Superior temporal gyrus (tissue), 1 donor: ENCODE measurements around the gene SERPINE1.
"Not testable (repeated sequence)": the region's sequence is repeated elsewhere in the genome, so short reads cannot be mapped to it uniquely, and the experiment has no call there.

Experiments used
- DNase-seq: peaks from one replicate; pipeline ENCODE4 v3.0.0-alpha.2; 2016; ENCODE audit errors: extremely low spot score

Gene SERPINE1

DNA sequence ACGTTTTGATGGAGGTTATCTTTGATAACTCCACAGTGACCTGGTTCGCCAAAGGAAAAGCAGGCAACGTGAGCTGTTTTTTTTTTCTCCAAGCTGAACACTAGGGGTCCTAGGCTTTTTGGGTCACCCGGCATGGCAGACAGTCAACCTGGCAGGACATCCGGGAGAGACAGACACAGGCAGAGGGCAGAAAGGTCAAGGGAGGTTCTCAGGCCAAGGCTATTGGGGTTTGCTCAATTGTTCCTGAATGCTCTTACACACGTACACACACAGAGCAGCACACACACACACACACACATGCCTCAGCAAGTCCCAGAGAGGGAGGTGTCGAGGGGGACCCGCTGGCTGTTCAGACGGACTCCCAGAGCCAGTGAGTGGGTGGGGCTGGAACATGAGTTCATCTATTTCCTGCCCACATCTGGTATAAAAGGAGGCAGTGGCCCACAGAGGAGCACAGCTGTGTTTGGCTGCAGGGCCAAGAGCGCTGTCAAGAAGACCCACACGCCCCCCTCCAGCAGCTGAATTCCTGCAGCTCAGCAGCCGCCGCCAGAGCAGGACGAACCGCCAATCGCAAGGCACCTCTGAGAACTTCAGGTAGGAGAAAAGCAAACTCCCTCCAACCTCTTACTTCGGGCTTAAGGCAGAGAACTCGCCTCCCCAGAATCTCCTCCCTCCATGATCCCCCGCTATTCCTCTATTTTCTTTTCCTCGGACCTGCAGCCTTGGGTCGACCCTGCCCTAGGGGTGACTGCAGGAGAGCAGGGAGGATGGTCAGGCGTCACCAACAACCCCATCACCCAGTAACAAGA is at the start of gene SERPINE1:
SERPINE1 (plus strand) TSS at position 454 of the 809 bp plus-strand sequence. CDS start 1,290 bp downstream, outside the sequence.
- DNase-seq = peak; percentile 17

DNA sequence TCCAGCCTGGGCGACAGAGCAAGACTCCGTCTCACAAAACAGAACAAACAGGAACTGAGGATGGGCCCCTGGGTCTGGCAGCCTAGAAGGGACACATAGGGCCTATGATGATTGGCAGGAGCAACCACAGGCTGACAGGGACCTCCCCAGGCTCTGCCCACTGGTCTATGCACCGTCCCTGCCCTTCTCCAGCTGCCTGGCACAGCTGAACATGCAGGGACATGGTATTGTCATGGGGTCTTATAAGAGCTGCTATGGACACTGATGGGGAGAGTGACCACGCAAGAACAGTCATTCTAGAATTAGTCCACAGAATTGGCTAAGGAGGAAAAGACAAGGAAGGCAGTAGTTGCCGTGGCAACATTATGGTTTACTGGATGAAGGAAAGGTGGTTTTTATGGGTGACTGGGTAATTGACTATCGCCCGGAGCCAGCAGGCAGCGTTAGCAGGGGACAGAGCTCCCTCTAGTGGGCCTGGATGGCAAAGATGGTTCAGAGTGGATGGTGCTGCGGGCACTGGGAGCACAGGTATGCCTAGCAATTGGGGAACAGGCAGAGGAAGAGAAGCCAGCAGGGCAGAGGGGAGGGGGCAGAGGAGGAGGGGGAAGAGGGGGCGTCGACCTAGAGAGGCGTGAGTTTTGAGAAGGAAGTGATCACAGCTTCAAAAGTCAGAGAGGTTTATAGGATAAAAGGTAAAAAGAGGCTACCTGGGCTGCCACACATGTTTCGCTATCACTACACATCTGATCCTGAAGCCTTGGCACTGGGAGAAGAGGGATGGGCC is 49.4 kb upstream of the SERPINE1 start:
- DNase-seq = peak; percentile 87

DNA sequence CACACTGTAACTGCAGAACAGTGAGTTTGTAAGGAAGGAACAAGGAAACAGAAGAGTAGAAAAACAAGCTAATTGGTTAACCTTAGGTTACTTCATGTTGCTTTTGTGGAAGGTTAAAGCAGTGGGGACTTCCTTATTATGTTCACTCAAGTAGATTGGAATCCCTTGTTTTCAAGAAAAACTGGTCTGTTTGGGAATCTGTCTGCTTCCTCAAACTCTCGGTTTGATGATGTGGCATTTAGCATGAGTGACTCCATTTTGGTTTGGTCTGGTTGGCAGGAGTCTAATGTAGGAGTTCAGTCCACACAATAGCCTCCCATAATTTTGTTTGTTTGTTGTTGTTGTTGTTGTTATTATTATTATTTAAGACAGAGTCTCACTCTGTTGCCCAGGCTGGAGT is 45.5 kb upstream of the SERPINE1 start:
- no peak for DNase-seq

GRCh38 chr7:101084865-101085161 is 42.1 kb upstream of the SERPINE1 start:
- no peak for DNase-seq

- peak; percentile 44 for DNase-seq
These were observed 41.5 kb upstream of the SERPINE1 start, which contains the start of gene TRIM56 for GRCh38 chr7:101085162-101085964. Gene TRIM56, plus strand, starts transcription at chr7:101085481. Its CDS starts 1,832 bp downstream, at chr7:101087313.

DNA sequence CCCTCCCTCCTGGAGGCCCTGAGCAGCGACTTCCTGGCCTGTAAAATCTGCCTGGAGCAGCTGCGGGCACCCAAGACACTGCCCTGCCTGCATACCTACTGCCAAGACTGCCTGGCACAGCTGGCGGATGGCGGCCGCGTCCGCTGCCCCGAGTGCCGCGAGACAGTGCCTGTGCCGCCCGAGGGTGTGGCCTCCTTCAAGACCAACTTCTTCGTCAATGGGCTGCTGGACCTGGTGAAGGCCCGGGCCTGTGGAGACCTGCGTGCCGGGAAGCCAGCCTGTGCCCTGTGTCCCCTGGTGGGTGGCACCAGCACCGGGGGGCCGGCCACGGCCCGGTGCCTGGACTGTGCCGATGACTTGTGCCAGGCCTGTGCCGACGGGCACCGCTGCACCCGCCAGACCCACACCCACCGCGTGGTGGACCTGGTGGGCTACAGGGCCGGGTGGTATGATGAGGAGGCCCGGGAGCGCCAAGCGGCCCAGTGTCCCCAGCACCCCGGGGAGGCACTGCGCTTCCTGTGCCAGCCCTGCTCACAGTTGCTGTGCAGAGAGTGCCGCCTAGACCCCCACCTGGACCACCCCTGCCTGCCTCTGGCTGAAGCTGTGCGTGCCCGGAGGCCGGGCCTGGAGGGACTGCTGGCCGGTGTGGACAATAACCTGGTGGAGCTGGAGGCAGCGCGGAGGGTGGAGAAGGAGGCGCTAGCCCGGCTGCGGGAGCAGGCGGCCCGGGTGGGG is 39.4 kb upstream of the SERPINE1 start:
- DNase-seq = no peak

DNA sequence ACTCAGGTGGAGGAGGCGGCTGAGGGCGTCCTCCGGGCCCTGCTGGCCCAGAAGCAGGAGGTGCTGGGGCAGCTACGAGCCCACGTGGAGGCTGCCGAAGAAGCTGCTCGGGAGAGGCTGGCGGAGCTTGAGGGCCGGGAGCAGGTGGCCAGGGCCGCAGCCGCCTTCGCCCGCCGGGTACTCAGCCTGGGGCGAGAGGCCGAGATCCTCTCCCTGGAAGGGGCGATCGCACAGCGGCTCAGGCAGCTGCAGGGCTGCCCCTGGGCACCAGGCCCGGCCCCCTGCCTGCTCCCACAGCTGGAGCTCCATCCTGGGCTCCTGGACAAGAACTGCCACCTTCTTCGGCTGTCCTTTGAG is 38.9 kb upstream of the SERPINE1 start:
- DNase-seq = no peak

- no peak for DNase-seq
These were observed 37.9 kb upstream of the SERPINE1 start for GRCh38 chr7:101088858-101089529.

DNA sequence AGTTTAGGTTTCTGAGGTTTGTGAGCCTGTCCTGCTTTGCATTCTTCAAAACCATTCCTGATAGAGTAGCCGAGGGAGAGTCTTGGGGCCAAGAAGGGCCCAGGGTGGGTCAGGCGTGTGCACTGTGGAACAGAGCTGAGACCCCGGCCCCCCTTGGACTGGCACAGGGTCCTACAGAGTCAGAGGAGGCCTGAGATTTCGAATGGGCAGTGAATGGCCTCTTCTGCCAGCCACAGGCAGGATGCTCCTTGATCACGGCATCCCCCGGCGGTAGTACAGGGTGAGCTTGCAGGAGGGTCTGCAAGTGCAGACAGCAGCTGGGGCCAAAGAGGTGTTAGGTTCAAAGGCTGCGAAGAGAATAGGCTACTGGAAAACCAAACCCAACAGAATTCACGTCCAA is 37.0 kb upstream of the SERPINE1 start:
- DNase-seq = no peak

DNA sequence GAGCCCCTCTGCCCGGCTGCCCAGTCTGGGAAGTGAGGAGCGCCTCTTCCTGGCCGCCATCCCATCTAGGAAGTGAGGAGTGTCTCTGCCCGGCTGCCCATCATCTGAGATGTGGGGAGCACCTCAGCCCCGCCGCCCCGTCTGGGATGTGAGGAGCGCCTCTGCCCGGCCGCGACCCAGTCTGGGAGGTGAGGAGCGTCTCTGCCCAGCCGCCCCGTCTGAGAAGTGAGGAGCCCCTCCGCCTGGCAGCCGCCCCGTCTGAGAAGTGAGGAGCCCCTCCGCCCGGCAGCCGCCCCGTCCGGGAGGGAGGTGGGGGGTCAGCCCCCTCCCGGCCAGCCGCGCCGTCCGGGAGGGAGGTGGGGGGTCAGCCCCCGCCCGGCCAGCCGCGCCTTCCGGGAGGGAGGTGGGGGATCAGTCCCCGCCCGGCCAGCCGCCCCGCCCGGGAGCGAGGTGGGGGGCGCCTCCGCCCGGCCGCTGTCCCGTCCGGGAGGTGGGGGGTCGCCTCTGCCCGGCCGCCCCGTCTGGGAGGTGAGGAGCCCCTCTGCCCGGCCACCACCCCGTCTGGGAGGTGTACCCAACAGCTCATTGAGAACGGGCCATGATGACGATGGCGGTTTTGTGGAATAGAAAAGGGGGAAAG is 34.5 kb upstream of the SERPINE1 start:
- not testable (repeated sequence) for DNase-seq

- no peak for DNase-seq
These were observed 33.0 kb upstream of the SERPINE1 start for GRCh38 chr7:101093906-101094305.

GRCh38 chr7:101094376-101094775 is 32.5 kb upstream of the SERPINE1 start:
- no peak for DNase-seq

DNA sequence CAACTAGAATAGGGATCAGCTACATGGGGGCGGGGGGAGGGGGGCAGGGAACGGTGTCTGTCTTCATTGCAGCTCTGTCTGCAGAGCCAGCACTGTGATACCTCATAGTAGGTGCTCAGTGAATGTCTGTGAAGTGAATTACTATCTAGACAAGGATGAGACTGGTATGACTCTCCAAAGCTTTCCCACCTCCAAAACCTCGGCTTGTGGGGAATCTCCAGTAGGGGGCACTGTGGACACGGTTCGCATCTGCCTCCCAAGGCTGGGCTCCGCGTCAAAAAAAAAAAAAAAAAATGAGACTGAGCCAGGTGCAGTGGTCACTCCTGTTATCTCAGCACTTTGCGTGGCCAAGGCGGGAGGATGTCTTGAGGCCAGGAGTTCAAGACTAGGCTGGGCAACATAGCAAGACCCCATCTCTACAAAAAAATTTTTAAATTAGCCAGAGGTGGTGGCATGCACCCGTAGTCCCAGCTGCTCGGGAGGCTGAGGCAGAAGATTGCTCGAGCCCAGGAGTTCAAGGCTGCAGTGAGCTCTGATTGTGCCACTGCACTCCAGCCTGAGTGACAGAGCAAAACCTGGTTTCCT is 32.0 kb upstream of the SERPINE1 start:
- DNase-seq = peak; percentile 42

DNA sequence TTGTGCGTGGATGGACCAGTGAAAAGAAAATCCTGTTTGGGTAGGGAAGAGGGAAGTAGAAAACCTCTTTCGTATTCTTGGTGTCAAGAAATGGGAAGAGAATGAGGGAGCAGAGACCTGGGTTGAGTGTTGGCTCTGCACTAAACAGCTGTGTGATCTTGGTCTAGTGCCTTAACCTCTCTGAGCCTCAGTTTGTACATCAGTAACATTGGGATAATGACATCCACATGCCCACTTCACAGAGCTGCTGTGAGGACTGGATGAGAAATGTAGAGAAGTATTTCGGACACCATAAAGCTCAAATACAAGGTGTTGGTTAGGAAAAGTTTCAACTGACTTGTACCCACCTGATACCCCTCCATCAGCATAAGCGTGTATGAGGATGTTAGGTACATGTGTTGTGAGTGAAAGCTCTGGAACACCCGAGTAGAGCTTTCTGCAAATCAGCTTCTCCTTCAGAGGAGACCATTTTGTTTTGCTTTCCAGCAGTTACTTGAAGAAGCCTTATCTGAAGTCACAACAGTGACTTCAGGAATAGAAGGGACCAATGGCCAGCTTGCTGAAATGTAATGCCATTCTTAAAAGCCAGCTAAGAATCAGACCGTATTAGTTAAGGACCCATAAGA is 30.5 kb upstream of the SERPINE1 start:
- DNase-seq = no peak

DNA sequence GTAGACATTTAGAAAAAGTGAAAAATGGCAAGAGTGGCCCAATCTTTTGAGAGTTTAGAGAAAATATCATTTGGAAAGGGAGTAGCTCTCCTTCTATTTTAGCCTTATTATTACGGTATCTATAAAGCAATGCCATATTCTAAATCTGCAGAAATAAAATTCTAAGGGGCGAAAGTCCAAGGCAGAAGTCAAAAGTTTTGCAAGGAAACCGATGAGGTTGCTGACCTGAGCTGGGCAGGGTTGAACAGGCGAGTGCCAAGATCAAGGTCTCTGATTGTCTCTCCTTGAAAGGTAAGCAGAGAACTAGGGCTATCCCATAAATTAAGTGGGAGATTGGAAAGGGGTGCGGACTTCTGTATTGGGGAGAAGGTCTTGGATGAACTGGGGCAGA is 30.0 kb upstream of the SERPINE1 start:
- DNase-seq = no peak

- no peak for DNase-seq
These were observed 29.3 kb upstream of the SERPINE1 start for GRCh38 chr7:101097561-101097960.

DNA sequence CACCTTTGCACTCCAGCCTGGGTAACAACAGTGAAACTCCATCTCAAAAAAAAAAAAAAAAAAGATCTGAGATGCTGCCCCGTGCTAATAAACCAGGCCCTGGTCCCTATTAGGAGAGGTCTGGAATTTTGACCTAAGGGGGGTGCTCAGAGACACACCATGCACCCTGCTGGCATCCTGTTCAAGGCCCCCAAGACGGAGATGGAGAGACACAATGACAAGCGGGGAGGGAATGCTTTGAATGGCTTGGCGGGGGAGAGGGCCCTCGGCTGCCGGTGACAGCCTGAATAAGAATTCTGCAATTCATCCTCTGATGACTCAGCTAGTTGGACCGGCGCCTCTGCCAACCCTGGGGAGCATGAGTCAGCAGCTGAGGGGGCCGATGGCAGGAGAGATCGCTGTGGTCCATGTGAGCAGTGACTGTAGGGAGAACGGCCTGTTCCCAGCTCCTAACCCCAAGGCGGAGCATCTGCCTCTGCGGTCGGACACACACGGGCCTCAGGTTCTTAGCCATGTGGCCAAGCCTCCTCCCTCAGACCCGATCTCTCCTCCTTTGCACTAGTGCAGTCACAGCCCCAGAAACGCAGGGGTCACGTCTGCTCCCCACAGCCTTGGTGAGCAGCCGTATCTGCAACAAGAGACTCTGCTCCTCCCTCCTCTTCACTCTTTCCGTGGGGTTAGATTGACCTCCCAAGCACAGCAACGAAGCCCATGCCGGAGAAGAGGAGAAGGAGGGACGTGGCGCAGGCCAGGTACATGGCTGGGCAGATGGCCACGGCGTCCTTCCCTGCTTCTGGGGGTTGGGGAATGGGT is 26.7 kb upstream of the SERPINE1 start:
- peak; percentile 94 for DNase-seq
